Measurements from ENCODE around the gene AGO4.
A peak's percentile ranks its signal among the peaks of the same experiment; 100 is the strongest.
"Not testable (repeated sequence)": the region's sequence is repeated elsewhere in the genome, so short reads cannot be mapped to it uniquely, and the experiment has no call there.

AGO4 gene

DNA sequence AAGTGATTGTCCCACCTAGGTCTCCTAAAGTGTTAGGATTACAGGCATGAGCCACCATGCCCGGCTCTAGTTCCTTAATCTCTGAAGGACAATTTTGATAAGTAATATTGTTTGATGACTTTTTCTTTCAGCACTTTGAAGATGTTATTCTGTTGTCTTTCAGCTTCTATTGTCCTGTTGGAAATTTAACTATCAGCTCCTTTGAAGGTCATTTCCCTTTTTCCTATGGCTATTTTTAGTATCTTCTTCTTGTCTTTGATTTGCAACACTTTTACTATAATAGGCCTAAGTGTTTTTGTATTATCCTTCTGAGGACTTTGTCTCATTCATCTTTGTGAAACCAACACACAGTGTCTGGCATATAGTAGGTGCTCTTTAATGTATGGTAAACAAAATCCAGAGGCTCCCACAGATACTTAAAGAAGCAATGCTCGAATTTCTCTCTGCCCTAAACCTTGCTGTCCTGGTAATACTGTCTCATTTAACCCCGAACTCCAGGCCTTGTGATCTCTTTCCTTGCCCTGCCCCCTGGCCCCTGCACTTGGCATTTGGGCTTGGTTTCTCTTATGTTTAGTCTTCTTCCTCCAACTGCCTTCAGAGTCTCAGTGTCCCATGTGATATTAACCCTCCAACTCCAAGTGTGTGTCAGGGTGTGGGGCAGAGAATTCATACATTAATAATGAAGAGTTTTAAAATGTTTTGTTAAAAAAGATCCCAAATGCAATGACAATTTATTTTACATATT lies 56.2 kb downstream of the AGO4 start:
- no peak for DNase-seq (ENCODE audit: low read depth)

DNA sequence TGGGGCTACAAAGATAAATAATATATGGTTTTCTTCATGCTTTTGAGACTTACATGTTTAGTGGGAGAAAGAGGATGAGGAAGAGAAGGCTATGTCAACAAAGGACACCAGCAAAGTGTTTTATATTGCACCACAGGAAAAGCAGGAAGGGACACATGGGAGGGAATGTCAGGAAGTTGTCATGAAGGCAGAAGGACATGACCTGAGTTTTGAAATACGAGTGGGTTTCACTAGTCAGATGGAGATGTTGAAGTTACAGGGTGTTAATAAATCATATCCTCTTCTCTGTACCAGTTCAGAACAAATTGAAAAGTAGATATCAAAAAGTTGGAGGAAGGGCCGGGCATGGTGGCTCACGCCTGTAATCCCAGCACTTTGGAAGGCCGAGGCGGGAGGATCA lies 57.0 kb downstream of the AGO4 start:
- no peak for DNase-seq (ENCODE audit: low read depth)

- DNase-seq (ENCODE audit: low read depth): no peak
These were observed 59.2 kb downstream of the AGO4 start for GRCh38 chr1:35866991-35867390.

DNA sequence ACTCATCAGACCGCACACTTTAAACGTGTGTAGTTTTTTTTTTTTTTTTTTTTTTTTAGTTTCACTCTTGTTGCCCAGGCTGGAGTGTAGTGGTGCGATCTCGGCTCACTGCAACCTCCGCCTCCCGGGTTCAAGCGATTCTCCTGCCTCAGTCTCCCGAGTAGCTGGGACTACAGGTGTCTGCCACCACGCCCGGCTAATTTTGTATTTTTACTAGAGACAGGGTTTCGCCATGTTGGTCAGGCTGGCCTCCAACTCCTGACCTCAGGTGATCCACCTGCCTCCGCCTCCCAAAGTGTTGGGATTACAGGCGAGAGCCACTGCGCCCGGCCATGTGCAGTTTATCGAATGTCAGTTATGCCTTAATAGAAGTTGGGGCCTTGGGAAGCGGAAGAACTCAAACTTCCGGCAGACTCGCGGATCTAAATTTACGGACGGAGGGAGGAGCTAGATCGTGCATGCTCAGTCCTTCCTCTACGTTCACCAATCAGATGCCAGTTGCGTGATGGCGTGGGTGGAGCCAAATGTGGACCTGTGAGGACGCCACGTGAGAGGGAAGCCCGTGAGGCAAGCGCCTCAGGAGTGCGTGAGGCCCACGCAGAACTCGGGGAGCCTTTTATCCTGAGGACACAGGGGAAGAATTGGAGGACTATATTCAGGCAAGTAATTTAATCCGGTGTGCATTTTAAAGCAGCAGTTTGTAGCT lies 61.6 kb downstream of the AGO4 start:
- DNase-seq (ENCODE audit: low read depth): not testable (repeated sequence)

GRCh38 chr1:35870651-35871309 lies 63.0 kb downstream of the AGO4 start:
- no peak for DNase-seq (ENCODE audit: low read depth)

DNA sequence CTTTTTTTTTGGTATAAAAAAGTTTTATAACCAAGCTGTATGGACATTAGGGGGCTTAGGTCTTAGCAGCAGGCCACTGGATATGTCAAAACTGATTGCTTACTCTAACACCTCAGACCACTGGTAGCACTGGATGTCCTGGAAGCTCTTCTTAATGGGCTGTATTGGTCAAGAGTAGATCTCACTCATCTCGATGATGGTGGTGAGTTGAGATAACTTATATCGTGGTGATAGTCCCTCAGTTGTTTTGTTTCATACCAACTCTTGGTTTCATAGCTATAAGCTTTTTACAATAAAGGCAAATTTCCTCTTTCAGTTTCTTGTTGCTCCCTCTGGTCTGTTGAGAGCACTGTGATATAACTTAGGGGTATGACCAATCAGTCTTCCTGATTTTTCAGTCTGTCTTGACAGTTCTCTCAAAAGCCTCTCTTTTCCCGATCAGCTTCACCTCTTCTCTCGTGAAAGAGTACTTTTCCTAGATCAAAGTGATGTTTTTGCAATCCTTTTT lies 65.5 kb downstream of the AGO4 start:
- no peak for DNase-seq (ENCODE audit: low read depth)

DNA sequence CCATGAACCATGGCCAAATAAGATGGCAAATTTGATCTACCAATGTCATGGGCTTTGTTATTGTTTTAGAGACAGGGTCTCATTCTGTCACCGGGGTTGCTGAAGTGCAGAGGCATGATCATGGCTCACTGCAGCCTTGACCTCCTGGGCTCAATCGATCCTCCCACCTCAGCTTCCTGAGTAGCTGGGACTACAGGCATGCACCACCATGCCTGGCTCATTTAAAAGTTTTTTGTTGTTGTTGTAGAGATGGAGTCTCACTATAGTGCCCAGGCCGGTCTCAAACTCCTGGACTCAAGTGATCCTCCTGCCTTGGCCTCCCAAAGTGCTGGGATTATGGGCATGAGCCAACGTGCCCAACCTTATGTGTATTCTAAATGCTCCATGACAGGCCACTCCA lies 66.3 kb downstream of the AGO4 start:
- DNase-seq (ENCODE audit: low read depth): not testable (repeated sequence)

DNA sequence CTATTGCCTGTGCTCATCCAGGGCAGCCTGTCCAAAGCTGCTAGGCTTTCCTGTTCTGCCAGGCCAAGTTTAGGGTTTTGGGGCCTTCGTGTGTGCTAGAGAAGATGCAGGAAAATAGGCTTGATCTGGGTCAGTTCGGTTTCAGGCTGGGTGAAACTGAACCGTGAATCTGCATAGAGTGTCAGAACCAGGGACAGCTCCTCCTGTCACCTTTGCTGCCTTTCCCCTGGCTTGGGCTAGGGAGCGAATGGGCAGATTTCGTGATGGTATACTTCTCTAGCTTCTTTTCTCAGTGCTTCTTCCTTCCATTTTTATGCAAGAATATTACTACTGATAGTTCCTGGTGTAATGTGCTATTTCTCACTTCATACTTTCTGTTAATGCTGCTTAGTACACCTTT lies 69.2 kb downstream of the AGO4 start:
- peak; percentile 56 for DNase-seq (ENCODE audit: low read depth)

DNA sequence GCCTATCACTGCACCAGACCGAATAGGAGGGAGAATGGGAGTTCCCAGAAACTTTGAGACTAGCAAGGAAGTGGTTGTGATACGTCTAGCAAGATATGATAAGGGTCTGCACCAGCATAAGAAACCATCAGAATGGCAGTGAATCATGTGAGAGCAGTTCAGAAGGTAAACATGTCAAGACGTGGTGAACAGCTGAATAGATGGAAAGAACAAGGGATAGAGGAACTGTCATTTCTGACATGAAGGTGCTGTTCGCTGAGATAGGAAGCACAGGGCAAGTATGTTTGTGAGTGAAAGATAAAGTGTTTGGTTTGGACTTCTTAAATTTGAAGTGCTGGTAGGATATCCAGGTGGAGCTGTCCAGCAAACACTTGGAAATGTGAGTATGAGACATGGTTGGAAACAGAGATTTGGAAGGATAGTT lies 74.0 kb downstream of the AGO4 start:
- DNase-seq (ENCODE audit: low read depth): no peak

DNA sequence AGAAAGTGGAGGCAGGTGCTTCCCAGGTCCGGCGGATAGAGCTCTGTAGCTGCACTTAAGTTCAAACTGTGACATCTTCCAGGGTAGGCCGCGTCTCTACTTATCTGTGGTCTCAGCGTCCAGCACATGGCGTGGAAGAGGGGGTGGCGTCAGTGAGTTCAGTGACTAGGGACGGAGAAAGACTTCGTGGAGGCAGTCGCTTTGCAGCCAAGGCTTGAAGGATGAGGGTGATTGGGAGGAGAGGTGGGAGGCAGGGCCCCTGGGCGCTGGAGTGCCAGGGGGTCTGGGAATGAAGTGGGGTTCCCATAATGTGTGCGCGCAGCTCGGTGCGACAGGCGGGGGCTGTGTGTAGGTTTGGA lies 74.7 kb downstream of the AGO4 start:
- DNase-seq (ENCODE audit: low read depth): no peak

DNA sequence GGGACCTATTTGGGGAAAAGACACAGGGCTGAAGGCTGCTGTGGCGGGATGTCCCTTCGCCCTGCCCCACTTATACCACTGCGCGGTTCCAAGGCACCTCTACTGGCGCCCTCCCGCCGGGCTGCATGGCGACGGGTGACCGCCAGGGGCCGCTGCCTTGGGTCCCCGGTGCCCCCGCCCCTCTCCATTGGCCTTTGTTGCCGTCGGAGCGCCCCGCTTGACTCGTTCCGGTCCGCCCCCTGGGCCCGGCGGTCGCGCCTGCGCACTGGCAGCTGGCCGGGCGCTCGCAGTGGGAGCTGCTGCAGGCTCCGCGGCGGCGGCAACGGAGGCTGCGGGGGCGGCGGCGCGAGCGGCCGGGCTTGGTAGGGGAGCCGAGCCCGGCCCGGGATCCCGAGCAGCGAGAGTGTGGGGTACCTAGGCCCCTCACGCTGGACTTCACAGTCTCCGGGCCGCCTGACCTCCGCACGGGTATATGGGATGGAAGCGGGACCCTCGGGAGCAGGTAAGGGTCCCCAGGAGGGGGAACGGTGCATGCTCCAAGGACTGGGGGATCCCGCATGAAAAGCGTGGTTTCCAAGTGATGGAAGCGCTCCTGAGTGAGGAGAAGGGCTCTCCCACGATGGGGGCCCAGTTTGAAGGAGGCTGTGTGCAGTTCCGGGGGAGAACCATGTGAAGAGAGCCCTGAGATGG lies 75.3 kb downstream of the AGO4 start, which contains the start of gene AGO1:
AGO1 (plus strand) TSS at position 265 of the 690 bp plus-strand sequence; CDS start at position 478, 213 bp downstream.
- peak; percentile 93 for DNase-seq (ENCODE audit: low read depth)

DNA sequence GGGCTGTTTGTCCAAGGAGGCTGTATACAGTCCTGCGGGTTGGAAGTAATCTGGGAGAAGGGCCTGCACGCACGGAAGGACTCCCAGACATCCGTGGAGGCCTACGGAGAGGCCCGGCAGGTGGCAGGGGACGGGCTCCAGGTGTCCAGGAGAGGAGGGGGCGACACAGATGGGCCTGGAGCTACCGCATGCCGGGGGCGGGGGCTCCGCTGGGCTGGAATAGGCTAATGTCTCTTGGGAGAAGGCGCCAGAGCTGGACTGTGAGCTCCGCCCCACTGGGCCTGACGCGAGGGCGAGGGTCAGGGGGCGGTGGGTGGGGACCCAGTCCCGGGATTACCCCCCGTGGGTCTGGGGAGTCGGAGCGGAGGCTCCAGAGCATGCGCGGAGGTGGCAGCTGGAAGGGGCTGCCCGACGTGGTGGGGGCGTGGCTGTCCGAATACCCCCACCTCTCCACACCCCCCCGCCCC lies 75.9 kb downstream of the AGO4 start:
- DNase-seq (ENCODE audit: low read depth): peak; percentile 25

GRCh38 chr1:35884934-35885333 lies 77.1 kb downstream of the AGO4 start:
- no peak for DNase-seq (ENCODE audit: low read depth)

GRCh38 chr1:35885961-35886558 lies 78.2 kb downstream of the AGO4 start:
- no peak for DNase-seq (ENCODE audit: low read depth)

GRCh38 chr1:35886577-35887431 lies 79.0 kb downstream of the AGO4 start:
- no peak for DNase-seq (ENCODE audit: low read depth)

DNA sequence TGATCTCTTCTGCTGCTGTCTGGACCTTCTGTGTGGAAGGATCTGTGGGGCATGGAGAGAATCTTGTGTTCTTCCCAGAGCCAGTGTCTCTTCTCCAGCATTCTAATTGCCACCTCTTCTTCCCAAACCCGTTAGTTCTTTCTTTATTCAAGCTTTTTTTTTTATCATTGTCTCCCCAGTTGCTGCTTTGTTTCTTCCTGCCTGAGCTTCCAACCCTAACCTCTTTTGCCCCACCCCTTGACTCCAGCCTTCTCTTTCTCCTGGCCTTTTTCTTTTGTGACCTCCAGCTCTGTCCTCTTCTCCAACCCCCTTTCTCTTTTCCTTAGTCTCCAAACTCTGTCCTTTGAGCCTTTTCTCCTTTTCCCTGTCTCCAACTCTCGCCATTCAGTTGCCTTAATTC lies 79.7 kb downstream of the AGO4 start:
- no peak for DNase-seq (ENCODE audit: low read depth)

GRCh38 chr1:35888255-35888654 lies 80.4 kb downstream of the AGO4 start:
- DNase-seq (ENCODE audit: low read depth): no peak

- not testable (repeated sequence) for DNase-seq (ENCODE audit: low read depth)
These were observed 81.2 kb downstream of the AGO4 start for GRCh38 chr1:35888981-35889380.

- no peak for DNase-seq (ENCODE audit: low read depth)
These were observed 85.4 kb downstream of the AGO4 start for GRCh38 chr1:35893051-35893879.

DNA sequence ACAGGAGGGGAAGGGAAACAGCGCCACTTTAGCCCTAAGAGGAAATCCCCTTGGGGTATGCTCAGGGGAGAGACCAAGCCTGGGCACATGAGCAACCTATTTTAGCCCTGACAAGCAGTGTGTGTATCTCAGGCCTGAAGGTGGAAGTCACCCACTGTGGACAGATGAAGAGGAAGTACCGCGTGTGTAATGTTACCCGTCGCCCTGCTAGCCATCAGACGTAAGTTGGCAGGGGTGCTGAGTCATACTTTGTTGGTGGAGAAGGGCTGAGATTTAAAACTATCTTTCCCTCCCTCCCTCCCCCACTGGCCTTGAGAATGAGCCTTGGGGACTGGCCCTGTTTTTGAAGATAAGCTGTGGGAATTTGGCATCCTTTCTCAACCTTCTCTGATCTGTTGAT lies 86.4 kb downstream of the AGO4 start:
- peak; percentile 56 for DNase-seq (ENCODE audit: low read depth)
